HepG2 (cell line): ENCODE results near the gene NIBAN1. TPM values are rescaled to one million over a fixed set of nuclear protein-coding genes. Genes with fewer than 3 reads are reported as not detected.
A peak's percentile ranks its signal among the peaks of the same experiment; 100 is the strongest.

ENCODE experiments used
- ATAC-seq: fragments of 200-7000 bp; cut with Tn5 transposase; 3 replicates; pipeline ENCODE4 v1.9.1; 2020; ENCODE audit warnings: mild to moderate bottlenecking, moderate library complexity
- Bru-seq: library from RNA; stranded (reverse); fragments of 400-500 nt; gene quantifications from one replicate; lab custom pipeline; 2021; lab: Mats Ljungman, UMichigan
- BruChase-seq, 2 experiments: library from RNA; stranded (reverse); fragments of 400-500 nt; gene quantifications; one replicate each; lab custom pipeline; 2021; lab: Mats Ljungman, UMichigan
- BruUV-seq: library from RNA; stranded (reverse); fragments of 400-500 nt; replicated peaks from 2 replicates; lab custom pipeline; 2021; lab: Mats Ljungman, UMichigan
- CTCF ChIA-PET: fragments of 300-600 bp; formaldehyde crosslinking; extraction: SDS; loops from one replicate; lab custom pipeline; 2021; ENCODE audit warnings: low total read pairs, inconsistent platforms, low intra/inter-chr PET ratio; lab: Yijun Ruan, JAX
- POLR2A ChIA-PET: fragments of 350-600 bp; sonication (Branson Sonifier 250); formaldehyde crosslinking; loops from one replicate; lab custom pipeline; 2020; ENCODE audit warnings: antibody characterized with exemption, inconsistent platforms; lab: Yijun Ruan, JAX
- DNase-seq: peaks from one replicate; pipeline ENCODE4 v3.0.0-alpha.2; 2015; ENCODE audit warnings: low spot score
- FAIRE-seq: peaks from 3 replicates; lab custom pipeline; 2011; peaks lifted over from hg19 to GRCh38; lab: Jason Lieb, UNC
- H2AFZ ChIP-seq: one replicate; pipeline ENCODE4 v1.6.1; 2011; ENCODE audit warnings: low read length, inconsistent platforms
- H3K27ac ChIP-seq: fragments of 300-600 bp; 3 replicates; pipeline ENCODE4 v1.8.0; 2011; ENCODE audit warnings: mixed run types, mild to moderate bottlenecking, mixed read lengths, low read length, inconsistent platforms; ENCODE audit not compliant: insufficient read depth; ENCODE audit errors: extremely low read length
- H3K27me3 ChIP-seq, 2 experiments: fragments of 200-600 bp in 1 of 2; 2 replicates in 1 of 2; 3 replicates in 1 of 2; pipeline versions ENCODE4 v1.6.0 to v1.8.0; 2011; ENCODE audit warnings: low read length in 2 of 2, mild to moderate bottlenecking in 2 of 2, moderate library complexity in 2 of 2, inconsistent platforms in 1 of 2; ENCODE audit not compliant: insufficient read depth in 2 of 2, control insufficient read depth in 1 of 2
- H3K36me3 ChIP-seq, 2 experiments: fragments of 200-600 bp in 1 of 2; replicated peaks in 1 of 2; 2 replicates in 1 of 2; 3 replicates in 1 of 2; pipeline versions ENCODE4 v1.5.1 to v1.8.0; 2011; ENCODE audit warnings: low read length in 2 of 2, inconsistent platforms in 1 of 2; ENCODE audit not compliant: insufficient read depth in 2 of 2, control insufficient read depth in 1 of 2
- H3K4me1 ChIP-seq: 2 replicates; pipeline ENCODE4 v1.5.1; 2012; ENCODE audit warnings: low read length, inconsistent platforms; ENCODE audit not compliant: insufficient read depth
- H3K4me2 ChIP-seq: 2 replicates; pipeline ENCODE4 v1.6.0; 2011; ENCODE audit warnings: low read depth, low read length, inconsistent platforms
- H3K4me3 ChIP-seq, 3 experiments: fragments of 200-600 bp in 1 of 3; sonication (generic), shearing (Covaris generic) in 1 of 3; replicated peaks in 1 of 3; 2 replicates each; pipeline ENCODE4 v1.5.1; 2011 to 2016; ENCODE audit warnings: low read length in 3 of 3, inconsistent platforms in 2 of 3, low read depth in 2 of 3, mild to moderate bottlenecking in 2 of 3, control low read depth in 1 of 3, mixed read lengths in 1 of 3; ENCODE audit not compliant: insufficient read depth in 1 of 3
- H3K79me2 ChIP-seq: one replicate; pipeline ENCODE4 v1.6.1; 2011; ENCODE audit warnings: low read length, inconsistent platforms; ENCODE audit not compliant: insufficient read depth
- H3K9ac ChIP-seq: 2 replicates; pipeline ENCODE4 v1.6.0; 2011; ENCODE audit warnings: mild to moderate bottlenecking, low read depth, low read length, inconsistent platforms; ENCODE audit not compliant: insufficient read depth
- H3K9me3 ChIP-seq: 2 replicates; pipeline ENCODE4 v1.5.1; 2012; ENCODE audit warnings: mild to moderate bottlenecking, low read length
- H4K20me1 ChIP-seq: 2 replicates; pipeline ENCODE4 v1.6.0; 2011; ENCODE audit warnings: inconsistent platforms, mild to moderate bottlenecking, low read length, moderate library complexity; ENCODE audit not compliant: insufficient read depth
- CC2D1A ChIP-seq: sonication (generic); formaldehyde crosslinking; IDR thresholded peaks from 2 replicates; pipeline ENCODE4 v1.8.1; 2023; ENCODE audit warnings: mild to moderate bottlenecking, missing genetic modification reagents
- EZH2 ChIP-seq: conservative IDR thresholded peaks from 2 replicates; pipeline ENCODE4 v1.6.1; 2012; ENCODE audit warnings: mild to moderate bottlenecking, low read depth, low read length, moderate library complexity
- HNRNPLL ChIP-seq: fragments of 200-400 bp; formaldehyde crosslinking; IDR thresholded peaks from 2 replicates; pipeline ENCODE4 v1.6.1; 2017; ENCODE audit warnings: mild to moderate bottlenecking, low read depth, low read length; ENCODE audit not compliant: poor library complexity, severe bottlenecking
- SALL2 ChIP-seq: sonication (generic); formaldehyde crosslinking; IDR thresholded peaks from 2 replicates; pipeline ENCODE4 v1.8.1; 2023; ENCODE audit warnings: mild to moderate bottlenecking, missing genetic modification reagents, inconsistent platforms
- ZFP91 ChIP-seq: sonication (generic); formaldehyde crosslinking; IDR thresholded peaks from 2 replicates; pipeline ENCODE4 v1.9.0; 2022; ENCODE audit warnings: missing genetic modification reagents, mild to moderate bottlenecking, borderline replicate concordance
- ZFY ChIP-seq: sonication (generic); formaldehyde crosslinking; IDR thresholded peaks from 2 replicates; pipeline ENCODE4 v1.4.0; 2020; ENCODE audit warnings: missing genetic modification reagents
- ZNF687 ChIP-seq: sonication (generic); formaldehyde crosslinking; IDR thresholded peaks from 2 replicates; pipeline ENCODE4 v1.5.1; 2020; ENCODE audit warnings: mild to moderate bottlenecking, missing genetic modification reagents, moderate library complexity
- ZNF768 ChIP-seq: sonication (generic); formaldehyde crosslinking; IDR thresholded peaks from 2 replicates; pipeline ENCODE4 v1.4.0; 2020; ENCODE audit warnings: missing genetic modification reagents
- ZNF777 ChIP-seq: sonication (generic); formaldehyde crosslinking; IDR thresholded peaks from 2 replicates; pipeline ENCODE4 v1.4.0; 2020; ENCODE audit warnings: missing genetic modification reagents
- ZSCAN20 ChIP-seq: sonication (generic); formaldehyde crosslinking; IDR thresholded peaks from 2 replicates; pipeline ENCODE4 v1.4.0; 2020; ENCODE audit warnings: missing genetic modification reagents, mild to moderate bottlenecking, borderline replicate concordance
- WGBS: methylation state at CpG from one replicate; pipeline ENCODE4 v1.1.6; 2017; ENCODE audit warnings: low lambda C conversion rate; 5-methylcytosine and 5-hydroxymethylcytosine counted together
- in situ Hi-C: cut with HindIII; loops from 2 replicates; pipeline ENCODE4 v1.10.0; 2017; ENCODE audit warnings: low pct_unique_long_range_greater_than_20kb; ENCODE audit not compliant: extremely low pct_ligation_motif_present
- intact Hi-C: fragments of 100-400 bp; cut with micrococcal nuclease; formaldehyde crosslinking; loops from one replicate; pipeline ENCODE4 v1.10.0; 2022; ENCODE audit not compliant: unreplicated experiment
- long read RNA-seq, 2 experiments: library from RNA in 1 of 2; library from polyadenylated mRNA in 1 of 2; stranded (forward) in 1 of 2; unstranded in 1 of 2; transcript quantifications; one replicate each; pipeline ENCODE4 v2.0.0, GENCODE V29; 2019 to 2022
- polyA minus RNA-seq, 3 experiments: library from RNA; depleted of rRNA, polyadenylated mRNA; stranded (reverse); fragments of >200 nt; gene quantifications; 2 replicates each; pipeline ENCODE4 v1.2.3, GENCODE V29; 2011; ENCODE audit warnings: low replicate concordance in 1 of 3
- polyA plus RNA-seq, 8 experiments: library from polyadenylated mRNA; depleted of rRNA in 3 of 8; stranded (reverse) in 7 of 8; unstranded in 1 of 8; fragments of >200 nt; fragmentation: Illumina TruSeq in 4 of 8; extraction: Trizol in 4 of 8; gene quantifications; 2 replicates each; pipeline versions ENCODE4 v1.2.1 to v1.2.3, GENCODE V29; 2011 to 2016; ENCODE audit warnings: low read depth in 4 of 8, missing spikeins in 1 of 8, mixed read lengths in 1 of 8; ENCODE audit not compliant: insufficient read depth in 1 of 8
- total RNA-seq, 5 experiments: library from RNA; depleted of rRNA; stranded (reverse); fragments of >200 nt; fragmentation: Illumina TruSeq; extraction: Trizol; gene quantifications; 2 replicates each; pipeline ENCODE4 v1.2.3, GENCODE V29; 2016; ENCODE audit warnings: low read depth in 1 of 5

NIBAN1 gene
- total RNA-seq (2016; rRNA removed; fragmentation: Illumina TruSeq; extraction: Trizol) (not detected in 2 replicates), polyA plus RNA-seq (2011; rRNA removed) (not detected in 2 replicates), polyA minus RNA-seq (2011; rRNA and poly(A)+ RNA removed; ENCODE audit: low replicate concordance) (1.2 TPM in 1 of 2 replicates, not detected in the other), Bru-seq, nascent RNA (percentile 11 among the genes with signal in this experiment), BruChase-seq, experiment 1, labeled RNA remaining after a 6-hour chase (percentile 7 among the genes with signal in this experiment), BruChase-seq, experiment 2, labeled RNA remaining after a 2-hour chase (percentile 7 among the genes with signal in this experiment)
- total RNA-seq (2016; cell fraction: cytosol; rRNA removed; fragmentation: Illumina TruSeq; extraction: Trizol; ENCODE audit: low read depth), result not detected in 2 replicates
- total RNA-seq (2016; cell fraction: insoluble cytoplasmic fraction; rRNA removed; fragmentation: Illumina TruSeq; extraction: Trizol), result not detected in 2 replicates
- total RNA-seq (2016; cell fraction: membrane; rRNA removed; fragmentation: Illumina TruSeq; extraction: Trizol), result not detected in 2 replicates
- total RNA-seq (2016; cell fraction: nucleus; rRNA removed; fragmentation: Illumina TruSeq; extraction: Trizol), result not detected in 2 replicates
- 0.01 TPM in 1 of 2 replicates, not detected in the other for polyA plus RNA-seq (2011; cell fraction: cytosol; rRNA removed)
- not detected in 2 replicates for polyA plus RNA-seq (2011; cell fraction: nucleus; rRNA removed)
- not detected in 2 replicates for polyA plus RNA-seq (2012)
- polyA plus RNA-seq (2016; cell fraction: cytosol; fragmentation: Illumina TruSeq; extraction: Trizol; ENCODE audit: low read depth), result not detected in 2 replicates
- not detected in 2 replicates for polyA plus RNA-seq (2016; cell fraction: insoluble cytoplasmic fraction; fragmentation: Illumina TruSeq; extraction: Trizol; ENCODE audit: low read depth)
- not detected in 2 replicates for polyA plus RNA-seq (2016; cell fraction: membrane; fragmentation: Illumina TruSeq; extraction: Trizol; ENCODE audit: low read depth)
- not detected in 2 replicates for polyA plus RNA-seq (2016; cell fraction: nucleus; fragmentation: Illumina TruSeq; extraction: Trizol; ENCODE audit: insufficient read depth, low read depth)
- polyA minus RNA-seq (2011; cell fraction: cytosol; rRNA and poly(A)+ RNA removed), result not detected in 2 replicates
- polyA minus RNA-seq (2011; cell fraction: nucleus; rRNA and poly(A)+ RNA removed), result not detected in 2 replicates
- long read RNA-seq, experiment 1, result 0 reads
- long read RNA-seq, experiment 2, result 0 reads

- Histone ChIP-seq H3K4me1 (peaks cover 22% of the 10 kb centered on the region), H3K27ac (no peak within 1 kb of the TSS), H3K27me3 (peaks cover 0 to 44% of the 10 kb centered on the region in 2 experiments), H3K4me2 (peak within 1 kb of the TSS; percentile 75), H3K9me3 (no peaks in the 10 kb centered on the region), H3K4me3 (peak within 1 kb of the TSS; percentile 26 to 60 (median 56); a peak in 5 of 6 replicates), H3K9ac (no peak within 1 kb of the TSS), H3K36me3 (no peaks in the 10 kb centered on the region), H3K79me2 (no peaks in the 10 kb centered on the region), H2AFZ (peak within 1 kb of the TSS; percentile 28), H4K20me1 (no peaks in the 10 kb centered on the region)
- POLR2A ChIA-PET, result no interaction called here
- no peak for DNase-seq
- in situ Hi-C loops (no loop called here), intact Hi-C loops (no loop called here)
- no TSS peak for BruUV-seq
- peak; percentile 78 for ATAC-seq
- 0% methylated on average over 13 of the region's 70 CpGs for WGBS
- CTCF ChIA-PET, result no interaction called here
- FAIRE-seq, result no peak
- TF ChIP-seq HNRNPLL, result no peak
- peak; percentile 88; the same call in 1 of the 2 replicates for TF ChIP-seq ZSCAN20
- TF ChIP-seq ZNF687, result peak; percentile 32; the same call in 1 of the 2 replicates
- 0 out of 2 replicates have a peak, but pooled peaks have one; percentile 17 for TF ChIP-seq ZFP91 (CRISPR knock-in tag)
- TF ChIP-seq ZNF768, result peak; percentile 52; the same call in 1 of the 2 replicates
- peak; percentile 89 for TF ChIP-seq ZNF777
- 0 out of 2 replicates have a peak, but pooled peaks have one; percentile 25 for TF ChIP-seq SALL2 (CRISPR knock-in tag)
- no peak for TF ChIP-seq CC2D1A (CRISPR knock-in tag)
- TF ChIP-seq EZH2, result peak; percentile 17; the same call in 1 of the 2 replicates
- peak; percentile 44; the same call in 1 of the 2 replicates for TF ChIP-seq ZFY
Measured at GRCh38 chr1:184974056-184974836, at the start of gene NIBAN1. NIBAN1 (minus strand) TSS chr1:184974508; CDS start chr1:184974356, 152 bp downstream.
